HepG2 (cell line): ENCODE measurements around the gene PXT1. TPM values are rescaled to one million over a fixed set of nuclear protein-coding genes. Genes with fewer than 3 reads are reported as not detected.

Experiments
- ATF7-NPFF ChIP-seq: sonication (generic); formaldehyde crosslinking; IDR thresholded peaks from 2 replicates; pipeline ENCODE4 v1.8.1; 2023; ENCODE audit warnings: mild to moderate bottlenecking, low read depth, missing genetic modification reagents, moderate library complexity
- NR1H2 ChIP-seq: sonication (generic); formaldehyde crosslinking; IDR thresholded peaks from 2 replicates; pipeline ENCODE4 v1.8.1; 2022; ENCODE audit warnings: low read depth, missing genetic modification reagents, borderline replicate concordance
- REXO4 ChIP-seq: sonication (generic); formaldehyde crosslinking; IDR thresholded peaks from 2 replicates; pipeline ENCODE4 v1.8.0; 2022; ENCODE audit warnings: missing genetic modification reagents, mild to moderate bottlenecking, borderline replicate concordance
- SRY ChIP-seq: sonication (generic); formaldehyde crosslinking; IDR thresholded peaks from 2 replicates; pipeline ENCODE4 v1.8.0; 2022; ENCODE audit warnings: mild to moderate bottlenecking, missing genetic modification reagents
- ZBED4 ChIP-seq: sonication (generic); formaldehyde crosslinking; IDR thresholded peaks from 2 replicates; pipeline ENCODE4 v1.4.0; 2020; ENCODE audit warnings: missing genetic modification reagents, borderline replicate concordance
- ZBTB8A ChIP-seq: sonication (generic); formaldehyde crosslinking; IDR thresholded peaks from 2 replicates; pipeline ENCODE4 v1.4.0; 2020; ENCODE audit warnings: mild to moderate bottlenecking, low read depth, missing genetic modification reagents, borderline replicate concordance
- ZFP1 ChIP-seq: IDR thresholded peaks from 2 replicates; pipeline ENCODE4 v1.6.1; 2016
- ZKSCAN1 ChIP-seq: fragments of 150-350 bp; IDR thresholded peaks from 2 replicates; pipeline ENCODE4 v1.6.1; 2014; ENCODE audit warnings: low read length
- ZNF235 ChIP-seq: sonication (generic); formaldehyde crosslinking; IDR thresholded peaks from 2 replicates; pipeline ENCODE4 v1.8.1; 2023; ENCODE audit warnings: mild to moderate bottlenecking, missing genetic modification reagents, borderline replicate concordance
- ZNF343 ChIP-seq: sonication (generic); formaldehyde crosslinking; IDR thresholded peaks from 2 replicates; pipeline ENCODE4 v1.4.0; 2020; ENCODE audit warnings: mild to moderate bottlenecking, missing genetic modification reagents
- ZNF530 ChIP-seq: sonication (generic); formaldehyde crosslinking; IDR thresholded peaks from 2 replicates; pipeline ENCODE4 v1.5.0; 2020; ENCODE audit warnings: low read depth, mild to moderate bottlenecking, missing genetic modification reagents
- ZNF577 ChIP-seq: sonication (generic); formaldehyde crosslinking; IDR thresholded peaks from 2 replicates; pipeline ENCODE4 v1.4.0; 2020; ENCODE audit warnings: mild to moderate bottlenecking, low read depth, missing genetic modification reagents, borderline replicate concordance
- ZNF605 ChIP-seq: sonication (generic); formaldehyde crosslinking; IDR thresholded peaks from 2 replicates; pipeline ENCODE4 v1.8.0; 2022; ENCODE audit warnings: mild to moderate bottlenecking, missing genetic modification reagents
- ZNF83 ChIP-seq: sonication (generic); formaldehyde crosslinking; IDR thresholded peaks from 2 replicates; pipeline ENCODE4 v1.4.0; 2020; ENCODE audit warnings: missing genetic modification reagents, mild to moderate bottlenecking, borderline replicate concordance
- ZSCAN31 ChIP-seq: sonication (generic); formaldehyde crosslinking; IDR thresholded peaks from 2 replicates; pipeline ENCODE4 v1.5.0; 2020; ENCODE audit warnings: low read depth, mild to moderate bottlenecking, missing genetic modification reagents
- polyA plus RNA-seq, 8 experiments: library from polyadenylated mRNA; depleted of rRNA in 3 of 8; stranded (reverse) in 7 of 8; unstranded in 1 of 8; fragments of >200 nt; fragmentation: Illumina TruSeq in 4 of 8; extraction: Trizol in 4 of 8; gene quantifications; 2 replicates each; pipeline versions ENCODE4 v1.2.1 to v1.2.3, GENCODE V29; 2011 to 2016; ENCODE audit warnings: low read depth in 4 of 8, missing spikeins in 1 of 8, mixed read lengths in 1 of 8; ENCODE audit not compliant: insufficient read depth in 1 of 8
- total RNA-seq, 5 experiments: library from RNA; depleted of rRNA; stranded (reverse); fragments of >200 nt; fragmentation: Illumina TruSeq; extraction: Trizol; gene quantifications; 2 replicates each; pipeline ENCODE4 v1.2.3, GENCODE V29; 2016; ENCODE audit warnings: low read depth in 1 of 5
- TF ChIP-seq, protein P1 (sequence below): sonication (generic); formaldehyde crosslinking; IDR thresholded peaks from 2 replicates; pipeline ENCODE4 v1.8.0; 2022; ENCODE audit warnings: missing genetic modification reagents, mild to moderate bottlenecking, inconsistent platforms, borderline replicate concordance
- TF ChIP-seq, protein P2 (sequence below): sonication (generic); formaldehyde crosslinking; IDR thresholded peaks from 2 replicates; pipeline ENCODE4 v1.9.0; 2021; ENCODE audit warnings: mild to moderate bottlenecking, missing genetic modification reagents

Gene PXT1
- total and polyA plus RNA-seq, 2 of the 13 experiments (the other 11 are each of a cell fraction or from before 2014, with no cell fraction given): 0.04 TPM; not detected in 1

DNA sequence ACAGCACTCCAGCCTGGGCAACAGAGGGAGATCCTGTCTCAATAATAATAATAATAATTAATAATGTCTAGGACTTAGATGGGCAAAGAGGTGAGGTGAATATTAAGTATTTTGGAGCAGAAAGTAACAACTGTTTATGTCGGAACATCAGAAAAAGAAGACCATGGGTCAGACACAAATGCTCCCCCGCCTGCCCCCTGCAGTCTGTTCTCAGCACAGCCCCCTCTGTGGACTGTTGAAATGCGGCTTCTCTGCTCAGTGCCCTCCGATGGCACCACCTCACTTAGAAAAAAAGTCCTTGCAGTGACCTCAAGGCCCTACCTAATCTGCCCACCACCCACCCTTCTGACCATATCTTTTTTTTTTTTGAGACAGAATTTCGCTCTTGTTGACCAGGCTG is 50.0 kb downstream of the PXT1 start (continued):
- TF ChIP-seq ZBED4 (CRISPR knock-in tag): no peak
- no peak for TF ChIP-seq ZKSCAN1
- no peak for TF ChIP-seq ZSCAN31 (CRISPR knock-in tag)
- TF ChIP-seq ZNF577: no peak
- TF ChIP-seq NR1H2 (CRISPR knock-in tag): no peak
- TF ChIP-seq ZNF605: no peak
- TF ChIP-seq REXO4: no peak
- no peak for TF ChIP-seq ZNF343 (CRISPR knock-in tag)
- TF ChIP-seq, protein P1, sequence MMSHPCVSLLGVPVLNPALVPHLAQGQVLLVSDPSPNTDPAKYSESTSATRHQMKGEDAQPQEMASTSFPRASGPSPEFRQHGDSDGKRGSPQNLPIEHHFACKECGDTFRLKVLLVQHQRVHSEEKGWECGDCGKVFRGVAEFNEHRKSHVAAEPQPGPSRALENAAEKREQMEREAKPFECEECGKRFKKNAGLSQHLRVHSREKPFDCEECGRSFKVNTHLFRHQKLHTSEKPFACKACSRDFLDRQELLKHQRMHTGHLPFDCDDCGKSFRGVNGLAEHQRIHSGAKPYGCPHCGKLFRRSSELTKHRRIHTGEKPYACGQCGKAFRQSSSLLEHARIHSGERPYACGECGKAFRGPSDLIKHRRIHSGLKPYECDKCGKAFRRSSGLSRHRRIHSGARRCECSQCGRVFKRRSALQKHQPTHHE (CRISPR knock-in tag): no peak
- TF ChIP-seq ZBTB8A (CRISPR knock-in tag): no peak
- TF ChIP-seq, protein P2, sequence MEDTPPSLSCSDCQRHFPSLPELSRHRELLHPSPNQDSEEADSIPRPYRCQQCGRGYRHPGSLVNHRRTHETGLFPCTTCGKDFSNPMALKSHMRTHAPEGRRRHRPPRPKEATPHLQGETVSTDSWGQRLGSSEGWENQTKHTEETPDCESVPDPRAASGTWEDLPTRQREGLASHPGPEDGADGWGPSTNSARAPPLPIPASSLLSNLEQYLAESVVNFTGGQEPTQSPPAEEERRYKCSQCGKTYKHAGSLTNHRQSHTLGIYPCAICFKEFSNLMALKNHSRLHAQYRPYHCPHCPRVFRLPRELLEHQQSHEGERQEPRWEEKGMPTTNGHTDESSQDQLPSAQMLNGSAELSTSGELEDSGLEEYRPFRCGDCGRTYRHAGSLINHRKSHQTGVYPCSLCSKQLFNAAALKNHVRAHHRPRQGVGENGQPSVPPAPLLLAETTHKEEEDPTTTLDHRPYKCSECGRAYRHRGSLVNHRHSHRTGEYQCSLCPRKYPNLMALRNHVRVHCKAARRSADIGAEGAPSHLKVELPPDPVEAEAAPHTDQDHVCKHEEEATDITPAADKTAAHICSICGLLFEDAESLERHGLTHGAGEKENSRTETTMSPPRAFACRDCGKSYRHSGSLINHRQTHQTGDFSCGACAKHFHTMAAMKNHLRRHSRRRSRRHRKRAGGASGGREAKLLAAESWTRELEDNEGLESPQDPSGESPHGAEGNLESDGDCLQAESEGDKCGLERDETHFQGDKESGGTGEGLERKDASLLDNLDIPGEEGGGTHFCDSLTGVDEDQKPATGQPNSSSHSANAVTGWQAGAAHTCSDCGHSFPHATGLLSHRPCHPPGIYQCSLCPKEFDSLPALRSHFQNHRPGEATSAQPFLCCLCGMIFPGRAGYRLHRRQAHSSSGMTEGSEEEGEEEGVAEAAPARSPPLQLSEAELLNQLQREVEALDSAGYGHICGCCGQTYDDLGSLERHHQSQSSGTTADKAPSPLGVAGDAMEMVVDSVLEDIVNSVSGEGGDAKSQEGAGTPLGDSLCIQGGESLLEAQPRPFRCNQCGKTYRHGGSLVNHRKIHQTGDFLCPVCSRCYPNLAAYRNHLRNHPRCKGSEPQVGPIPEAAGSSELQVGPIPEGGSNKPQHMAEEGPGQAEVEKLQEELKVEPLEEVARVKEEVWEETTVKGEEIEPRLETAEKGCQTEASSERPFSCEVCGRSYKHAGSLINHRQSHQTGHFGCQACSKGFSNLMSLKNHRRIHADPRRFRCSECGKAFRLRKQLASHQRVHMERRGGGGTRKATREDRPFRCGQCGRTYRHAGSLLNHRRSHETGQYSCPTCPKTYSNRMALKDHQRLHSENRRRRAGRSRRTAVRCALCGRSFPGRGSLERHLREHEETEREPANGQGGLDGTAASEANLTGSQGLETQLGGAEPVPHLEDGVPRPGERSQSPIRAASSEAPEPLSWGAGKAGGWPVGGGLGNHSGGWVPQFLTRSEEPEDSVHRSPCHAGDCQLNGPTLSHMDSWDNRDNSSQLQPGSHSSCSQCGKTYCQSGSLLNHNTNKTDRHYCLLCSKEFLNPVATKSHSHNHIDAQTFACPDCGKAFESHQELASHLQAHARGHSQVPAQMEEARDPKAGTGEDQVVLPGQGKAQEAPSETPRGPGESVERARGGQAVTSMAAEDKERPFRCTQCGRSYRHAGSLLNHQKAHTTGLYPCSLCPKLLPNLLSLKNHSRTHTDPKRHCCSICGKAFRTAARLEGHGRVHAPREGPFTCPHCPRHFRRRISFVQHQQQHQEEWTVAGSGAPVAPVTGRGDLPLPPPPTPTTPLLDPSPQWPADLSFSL: no peak
- no peak for TF ChIP-seq ZNF530
- no peak for TF ChIP-seq ATF7-NPFF (CRISPR knock-in tag)
- no peak for TF ChIP-seq ZNF235 (CRISPR knock-in tag)
- no peak for TF ChIP-seq ZFP1 (CRISPR knock-in tag)
- no peak for TF ChIP-seq ZNF83
- TF ChIP-seq SRY (CRISPR knock-in tag): no peak
